ENCODE results near the gene CEMIP2. TPM values are rescaled to one million over a fixed set of nuclear protein-coding genes. Genes with fewer than 3 reads are reported as not detected.

CEMIP2 gene
- total RNA-seq, 1 experiment from 2014 or later, result 40.5 TPM

DNA sequence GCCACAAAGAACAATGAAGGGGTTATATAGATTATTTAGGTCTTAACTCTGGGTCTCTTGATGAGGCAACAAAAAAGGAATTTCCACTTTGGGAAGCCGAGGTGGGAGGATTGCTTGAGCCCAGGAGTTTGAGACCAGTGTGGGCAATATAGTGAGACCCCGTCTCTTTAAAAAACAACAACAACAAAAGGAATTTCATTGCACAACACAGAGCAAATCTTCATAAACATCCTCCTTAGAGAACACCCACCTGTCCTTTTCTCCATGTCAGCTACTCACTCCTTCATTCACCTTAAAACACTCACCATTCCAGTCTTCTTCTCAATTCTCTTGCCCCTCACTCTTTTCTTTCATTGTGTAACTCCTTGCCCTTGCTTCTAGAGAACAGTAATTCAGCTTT, 39.8 kb upstream of the CEMIP2 start:
- POLR2A ChIA-PET, result no interaction called here
- TF ChIP-seq, protein P1, sequence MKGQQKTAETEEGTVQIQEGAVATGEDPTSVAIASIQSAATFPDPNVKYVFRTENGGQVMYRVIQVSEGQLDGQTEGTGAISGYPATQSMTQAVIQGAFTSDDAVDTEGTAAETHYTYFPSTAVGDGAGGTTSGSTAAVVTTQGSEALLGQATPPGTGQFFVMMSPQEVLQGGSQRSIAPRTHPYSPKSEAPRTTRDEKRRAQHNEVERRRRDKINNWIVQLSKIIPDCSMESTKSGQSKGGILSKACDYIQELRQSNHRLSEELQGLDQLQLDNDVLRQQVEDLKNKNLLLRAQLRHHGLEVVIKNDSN (CRISPR knock-in tag; IDR thresholded peaks at IDR 0.05), result no peak
- TF ChIP-seq ATF3 (CRISPR knock-in tag; conservative IDR thresholded peaks at IDR 0.05) (no peak), NFYB (CRISPR knock-in tag; conservative IDR thresholded peaks at IDR 0.05; ENCODE audit: low read depth) (no peak), ZNF671 (CRISPR knock-in tag; IDR thresholded peaks at IDR 0.05) (no peak), ZBTB21 (CRISPR knock-in tag; IDR thresholded peaks at IDR 0.05; ENCODE audit: borderline replicate concordance) (no peak), TEAD1 (CRISPR knock-in tag; IDR thresholded peaks at IDR 0.05) (no peak), ESRRA (CRISPR knock-in tag; IDR thresholded peaks at IDR 0.05; ENCODE audit: borderline replicate concordance) (no peak), NFATC4 (CRISPR knock-in tag; IDR thresholded peaks at IDR 0.05) (no peak), ATF6 (CRISPR knock-in tag; IDR thresholded peaks at IDR 0.05) (no peak), OVOL2 (CRISPR knock-in tag; IDR thresholded peaks at IDR 0.05; ENCODE audit: borderline replicate concordance) (no peak), CTCF (IDR thresholded peaks at IDR 0.05) (no peak), JAZF1 (CRISPR knock-in tag; IDR thresholded peaks at IDR 0.05) (no peak)
- H3K27ac Mint-ChIP-seq, result 0 out of 2 replicates have a peak overlapping the region, but pooled peaks have one; percentile 9

GRCh38 chr9:71806901-71807307, 38.6 kb upstream of the CEMIP2 start:
- peak overlapping the region; percentile 58 for H3K27ac Mint-ChIP-seq
- no peaks in the 10 kb centered on the region for H3K27me3 Mint-ChIP-seq (ENCODE audit: low read depth)
- peaks cover 17% of the 10 kb centered on the region for H3K4me1 Mint-ChIP-seq
- H3K36me3 Mint-ChIP-seq, result no peaks in the 10 kb centered on the region
- H3K4me3 Mint-ChIP-seq, result no peak overlapping the region
- ChIA-PET POLR2A (interaction anchor here (1.1 kb wide), 1 partner anchor 104 kb away, joined by 3 read pairs; the partner anchor contains the start of genes ABHD17B and C9orf85), CTCF (interaction anchor here (0.6 to 3.1 kb wide), 24 partner anchors 10 to 465 kb away, joined by 3 to 43 read pairs (median 4); partner anchors contain the start of genes ABHD17B and C9orf85)
- DNase-seq (ENCODE audit: low spot score), result peak; percentile 57
- peak; percentile 100 for ATAC-seq
- 0 out of 2 replicates have a peak, but pooled peaks cover 4% of the 10 kb centered on the region for H3K9me3 Mint-ChIP-seq
- no peak for TF ChIP-seq MLX (CRISPR knock-in tag; IDR thresholded peaks at IDR 0.05)
- TF ChIP-seq ESRRA (CRISPR knock-in tag; IDR thresholded peaks at IDR 0.05; ENCODE audit: borderline replicate concordance), result no peak
- TF ChIP-seq TEAD1 (CRISPR knock-in tag; IDR thresholded peaks at IDR 0.05), result no peak
- TF ChIP-seq CTCF (IDR thresholded peaks at IDR 0.05), result 0 out of 2 replicates have a peak, but pooled peaks have one; percentile 43
- TF ChIP-seq, protein P1 (CRISPR knock-in tag; IDR thresholded peaks at IDR 0.05), result no peak
- no peak for TF ChIP-seq PREB (CRISPR knock-in tag; IDR thresholded peaks at IDR 0.05; ENCODE audit: borderline replicate concordance)
- no peak for TF ChIP-seq NR3C1 (CRISPR knock-in tag; conservative IDR thresholded peaks at IDR 0.05; ENCODE audit: low read depth)
- no peak for TF ChIP-seq PRRX2 (CRISPR knock-in tag; IDR thresholded peaks at IDR 0.05)
- TF ChIP-seq RELA (CRISPR knock-in tag; IDR thresholded peaks at IDR 0.05; ENCODE audit: borderline replicate concordance), result no peak
- 0 out of 2 replicates have a peak, but pooled peaks have one; percentile 11 for TF ChIP-seq ZSCAN18 (CRISPR knock-in tag; IDR thresholded peaks at IDR 0.05)
- TF ChIP-seq ZNF232 (CRISPR knock-in tag; IDR thresholded peaks at IDR 0.05), result no peak
- no peak for TF ChIP-seq ZNF423 (CRISPR knock-in tag; IDR thresholded peaks at IDR 0.05)
- no peak for TF ChIP-seq ZNF219 (CRISPR knock-in tag; IDR thresholded peaks at IDR 0.05; ENCODE audit: borderline replicate concordance)

More for the DNA sequence above, 39.8 kb upstream of the CEMIP2 start:
- Mint-ChIP-seq H3K9me3 (no peaks in the 10 kb centered on the region), H3K36me3 (no peaks in the 10 kb centered on the region), H3K4me3 (no peak overlapping the region), H3K4me1 (peaks cover 11% of the 10 kb centered on the region), H3K27me3 (ENCODE audit: low read depth) (no peaks in the 10 kb centered on the region)
- CTCF ChIA-PET, result interaction anchor here (1.2 to 3.1 kb wide), 5 partner anchors 9 to 231 kb away, joined by 3 to 43 read pairs (median 22); no protein-coding TSS in a partner anchor
- DNase-seq (ENCODE audit: low spot score) (no peak), ATAC-seq (no peak)
